Keratinocyte (primary cell): ENCODE measurements around the gene IFNA2. TPM values are rescaled to one million over a fixed set of nuclear protein-coding genes. Genes with fewer than 3 reads are reported as not detected.

Experiments
- DNase-seq: peaks from one replicate; pipeline ENCODE4 v3.0.0-alpha.2; 2011; ENCODE audit warnings: low read depth, missing footprints, low spot score
- FAIRE-seq: peaks from 2 replicates; lab custom pipeline; 2011; peaks lifted over from hg19 to GRCh38; lab: Jason Lieb, UNC
- H2AFZ ChIP-seq: 2 replicates; pipeline ENCODE4 v1.6.0; 2012; ENCODE audit warnings: low read length, control low read depth, inconsistent platforms; ENCODE audit not compliant: control insufficient read depth
- H3K27ac ChIP-seq: 2 replicates; pipeline ENCODE4 v1.5.1; 2011; ENCODE audit warnings: low read length; ENCODE audit not compliant: control insufficient read depth, insufficient read depth
- H3K27me3 ChIP-seq: 3 replicates; pipeline ENCODE4 v1.6.0; 2011; ENCODE audit warnings: low read length; ENCODE audit not compliant: control insufficient read depth, insufficient read depth; ENCODE audit errors: extremely low read depth
- H3K36me3 ChIP-seq, 2 experiments: 2 replicates in 1 of 2; 3 replicates in 1 of 2; pipeline ENCODE4 v1.5.1; 2011; ENCODE audit warnings: low read length in 2 of 2, mild to moderate bottlenecking in 1 of 2; ENCODE audit not compliant: control insufficient read depth in 2 of 2, insufficient read depth in 2 of 2; ENCODE audit errors: extremely low read depth in 1 of 2
- H3K4me1 ChIP-seq: 3 replicates; pipeline ENCODE4 v1.5.1; 2011; ENCODE audit warnings: low read length; ENCODE audit not compliant: control insufficient read depth, insufficient read depth; ENCODE audit errors: extremely low read depth
- H3K4me2 ChIP-seq: 3 replicates; pipeline ENCODE4 v1.6.0; 2011; ENCODE audit warnings: low read depth, low read length; ENCODE audit not compliant: control insufficient read depth, insufficient read depth; ENCODE audit errors: extremely low read depth
- H3K4me3 ChIP-seq, 3 experiments: fragments of 200-600 bp in 1 of 3; sonication (generic) in 1 of 3; 2 replicates in 2 of 3; 3 replicates in 1 of 3; pipeline ENCODE4 v1.5.1; 2011 to 2016; ENCODE audit warnings: low read length in 3 of 3, mild to moderate bottlenecking in 3 of 3, control low read depth in 2 of 3, inconsistent platforms in 1 of 3, low read depth in 1 of 3, mixed read lengths in 1 of 3, mixed run types in 1 of 3, moderate library complexity in 1 of 3; ENCODE audit not compliant: control insufficient read depth in 2 of 3, insufficient read depth in 2 of 3; ENCODE audit errors: extremely low read depth in 1 of 3
- H3K79me2 ChIP-seq: 2 replicates; pipeline ENCODE4 v1.6.0; 2012; ENCODE audit warnings: low read length; ENCODE audit not compliant: control insufficient read depth, insufficient read depth
- H3K9ac ChIP-seq: 3 replicates; pipeline ENCODE4 v1.6.0; 2011; ENCODE audit warnings: low read length; ENCODE audit not compliant: control insufficient read depth, insufficient read depth; ENCODE audit errors: extremely low read depth
- H3K9me1 ChIP-seq: 3 replicates; pipeline ENCODE4 v1.6.0; 2011; ENCODE audit warnings: low read length; ENCODE audit not compliant: control insufficient read depth, insufficient read depth; ENCODE audit errors: extremely low read depth
- H3K9me3 ChIP-seq: 2 replicates; pipeline ENCODE4 v1.5.1; 2012; ENCODE audit warnings: low read depth, low read length; ENCODE audit not compliant: control insufficient read depth
- H4K20me1 ChIP-seq: 3 replicates; pipeline ENCODE4 v1.6.0; 2011; ENCODE audit warnings: low read length; ENCODE audit not compliant: control insufficient read depth, insufficient read depth; ENCODE audit errors: extremely low read depth
- EZH2 ChIP-seq: IDR thresholded peaks from one replicate; pipeline ENCODE4 v1.6.1; 2012; ENCODE audit warnings: inconsistent platforms, mild to moderate bottlenecking, low read length, moderate library complexity
- dilution Hi-C: fragments of 300-500 bp; cut with MboI; formaldehyde crosslinking; loops from one replicate; pipeline ENCODE4 v1.7.0; 2020; ENCODE audit warnings: low sequenced_read_pairs; ENCODE audit not compliant: extremely low pct_ligation_motif_present
- polyA plus RNA-seq, 5 experiments: library from polyadenylated mRNA; depleted of rRNA in 3 of 5; stranded (reverse) in 3 of 5; stranded (forward) in 1 of 5; unstranded in 1 of 5; fragments of >200 nt; gene quantifications; 1 replicate in 1 of 5; 2 replicates in 3 of 5; 3 replicates in 1 of 5; pipeline versions ENCODE4 v1.2.1 to v1.2.3, GENCODE V29; 2011 to 2012; ENCODE audit warnings: missing spikeins in 2 of 5, low read depth in 1 of 5, low replicate concordance in 1 of 5
- TF ChIP-seq, protein P1 (sequence below), 3 experiments: IDR thresholded peaks in 1 of 3; conservative IDR thresholded peaks in 1 of 3; optimal IDR thresholded peaks in 1 of 3; 2 replicates in 2 of 3; 3 replicates in 1 of 3; pipeline versions ENCODE3 to v1.5.1; 2011; ENCODE audit warnings: low read length in 3 of 3, mild to moderate bottlenecking in 3 of 3, moderate library complexity in 2 of 3, control low read depth in 1 of 3, inconsistent platforms in 1 of 3; ENCODE audit not compliant: insufficient read depth in 2 of 3; ENCODE audit errors: extremely low read depth in 1 of 3

Gene IFNA2
- polyA plus RNA-seq, 1 donor (not counting 4 experiments of a cell fraction or from before 2014, with no cell fraction given): not detected

DNA sequence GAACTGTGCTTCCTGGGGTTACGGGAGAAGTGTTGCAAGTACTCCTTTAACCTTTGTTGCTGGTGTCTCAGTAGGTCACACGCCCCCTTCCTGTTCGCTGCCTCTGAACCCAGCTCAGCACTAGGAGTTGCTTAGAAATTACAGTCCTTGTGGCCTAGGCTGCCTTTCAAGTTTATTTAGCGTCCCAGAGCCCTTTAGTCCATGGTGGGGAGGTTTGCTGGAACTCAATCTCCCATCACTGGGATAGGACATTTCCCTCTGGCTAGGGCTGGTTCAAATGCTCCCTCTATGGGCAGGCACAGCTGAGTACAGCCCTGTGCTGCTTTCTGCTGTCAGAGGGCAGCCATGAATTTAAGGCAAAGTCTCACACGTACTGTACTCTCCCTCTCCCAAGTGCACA is 28.4 kb upstream of the IFNA2 start:
- H3K4me2 ChIP-seq: no peak overlapping the region
- peaks cover 9% of the 10 kb centered on the region for H3K4me1 ChIP-seq
- H3K4me3 ChIP-seq: no peak overlapping the region
- H4K20me1 ChIP-seq: no peaks in the 10 kb centered on the region
- H3K9me1 ChIP-seq: no peaks in the 10 kb centered on the region
- H3K36me3 ChIP-seq: no peaks in the 10 kb centered on the region
- H3K27ac ChIP-seq: no peak overlapping the region
- H2AFZ ChIP-seq: no peak overlapping the region
- dilution Hi-C loops: no loop called here
- H3K27me3 ChIP-seq: peaks cover 8% of the 10 kb centered on the region
- FAIRE-seq (no peak), DNase-seq (no peak)
- H3K79me2 ChIP-seq: no peaks in the 10 kb centered on the region
- TF ChIP-seq, protein P1, sequence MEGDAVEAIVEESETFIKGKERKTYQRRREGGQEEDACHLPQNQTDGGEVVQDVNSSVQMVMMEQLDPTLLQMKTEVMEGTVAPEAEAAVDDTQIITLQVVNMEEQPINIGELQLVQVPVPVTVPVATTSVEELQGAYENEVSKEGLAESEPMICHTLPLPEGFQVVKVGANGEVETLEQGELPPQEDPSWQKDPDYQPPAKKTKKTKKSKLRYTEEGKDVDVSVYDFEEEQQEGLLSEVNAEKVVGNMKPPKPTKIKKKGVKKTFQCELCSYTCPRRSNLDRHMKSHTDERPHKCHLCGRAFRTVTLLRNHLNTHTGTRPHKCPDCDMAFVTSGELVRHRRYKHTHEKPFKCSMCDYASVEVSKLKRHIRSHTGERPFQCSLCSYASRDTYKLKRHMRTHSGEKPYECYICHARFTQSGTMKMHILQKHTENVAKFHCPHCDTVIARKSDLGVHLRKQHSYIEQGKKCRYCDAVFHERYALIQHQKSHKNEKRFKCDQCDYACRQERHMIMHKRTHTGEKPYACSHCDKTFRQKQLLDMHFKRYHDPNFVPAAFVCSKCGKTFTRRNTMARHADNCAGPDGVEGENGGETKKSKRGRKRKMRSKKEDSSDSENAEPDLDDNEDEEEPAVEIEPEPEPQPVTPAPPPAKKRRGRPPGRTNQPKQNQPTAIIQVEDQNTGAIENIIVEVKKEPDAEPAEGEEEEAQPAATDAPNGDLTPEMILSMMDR (optimal IDR thresholded peaks at IDR 0.05 in 1 of 3, IDR thresholded peaks at IDR 0.05 in 1 of 3, conservative IDR thresholded peaks at IDR 0.05 in 1 of 3; ENCODE audit: extremely low read depth in 1 of 3, insufficient read depth in 2 of 3, low read length in 3 of 3): peak; percentile 19 to 51 (median 50)
- TF ChIP-seq EZH2: no peak
- no peak overlapping the region for H3K9ac ChIP-seq
- no peaks in the 10 kb centered on the region for H3K9me3 ChIP-seq

DNA sequence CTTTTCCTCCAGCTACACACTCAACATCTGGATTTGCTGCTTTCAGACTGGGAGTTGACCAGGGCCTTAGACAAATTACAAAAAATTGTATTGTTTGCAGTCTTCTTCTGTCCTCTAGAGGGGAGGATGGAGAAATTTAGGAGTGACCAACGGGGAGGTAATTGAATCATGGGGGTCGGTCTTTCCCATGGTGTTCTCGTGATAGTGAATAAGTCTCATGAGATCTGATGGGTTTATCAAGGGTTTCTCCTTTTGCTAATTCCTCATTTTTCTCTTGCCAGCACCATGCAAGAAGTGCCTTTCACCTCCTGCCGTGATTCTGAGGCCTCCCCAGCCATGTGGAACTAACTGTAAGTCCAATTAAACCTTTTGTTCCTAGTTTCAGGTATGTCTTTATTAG is 28.0 kb upstream of the IFNA2 start:
- H3K79me2 ChIP-seq: no peaks in the 10 kb centered on the region
- no peaks in the 10 kb centered on the region for H3K9me1 ChIP-seq
- no peak overlapping the region for H2AFZ ChIP-seq
- H3K4me3 ChIP-seq: no peak overlapping the region
- DNase-seq (no peak), FAIRE-seq (no peak)
- peaks cover 9% of the 10 kb centered on the region for H3K4me1 ChIP-seq
- no peak overlapping the region for H3K27ac ChIP-seq
- TF ChIP-seq, protein P1 (optimal IDR thresholded peaks at IDR 0.05 in 1 of 3, IDR thresholded peaks at IDR 0.05 in 1 of 3, conservative IDR thresholded peaks at IDR 0.05 in 1 of 3; ENCODE audit: extremely low read depth in 1 of 3, insufficient read depth in 2 of 3, low read length in 3 of 3): no peak
- no peak for TF ChIP-seq EZH2
- no peaks in the 10 kb centered on the region for H4K20me1 ChIP-seq
- H3K4me2 ChIP-seq: no peak overlapping the region
- no peak overlapping the region for H3K9ac ChIP-seq
- no peaks in the 10 kb centered on the region for H3K9me3 ChIP-seq
- H3K36me3 ChIP-seq: no peaks in the 10 kb centered on the region
- peaks cover 8% of the 10 kb centered on the region for H3K27me3 ChIP-seq
- dilution Hi-C loops: no loop called here
